ENCODE measurements around the gene STAT4.
A peak's percentile ranks its signal among the peaks of the same experiment; 100 is the strongest.

The STAT4 gene

DNA sequence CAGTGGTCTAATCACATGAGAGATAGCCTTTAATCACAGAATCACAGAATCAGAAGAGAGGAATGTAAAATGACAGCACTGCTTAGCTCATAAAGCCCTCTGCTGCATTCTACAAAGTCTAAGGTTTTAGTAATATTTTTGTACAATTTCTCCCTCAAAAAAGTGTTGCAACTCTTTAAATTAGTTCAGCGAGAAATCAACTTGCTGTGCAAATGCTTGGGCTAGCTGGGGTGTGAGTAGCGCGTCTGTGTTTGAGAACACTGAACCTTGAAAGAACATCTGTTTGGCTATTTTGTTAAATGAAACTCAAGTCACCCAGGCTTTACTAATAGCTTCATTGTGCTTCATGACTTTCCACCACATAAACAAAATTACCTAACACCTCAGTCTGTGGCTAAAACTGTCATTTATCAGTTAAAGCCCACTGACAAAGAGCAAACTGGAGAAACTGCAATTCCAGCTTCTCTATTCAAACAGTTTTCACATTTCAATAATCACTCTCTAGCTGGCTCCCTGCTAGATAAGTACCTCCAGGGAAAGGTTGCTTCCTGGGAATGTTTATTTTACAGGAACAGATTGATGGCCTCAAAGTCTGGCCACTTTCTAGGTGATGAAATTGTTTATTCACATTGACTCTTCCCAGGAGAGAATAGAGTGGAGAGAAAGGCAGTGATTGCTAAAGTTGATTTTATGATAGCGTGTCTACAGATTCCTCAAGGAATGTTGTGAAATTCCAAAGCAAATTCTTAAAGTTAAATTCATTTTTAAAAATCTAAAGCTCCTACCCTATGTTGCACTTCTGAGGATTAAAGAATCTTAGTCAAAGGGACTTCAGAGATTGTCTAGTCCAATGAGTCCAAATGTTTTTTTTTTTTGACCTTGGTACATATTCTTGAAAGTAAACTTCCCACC lies 100.8 kb downstream of the STAT4 start:
- no peak for DNase-seq

GRCh38 chr2:191048073-191048472 lies 102.7 kb downstream of the STAT4 start:
- no peak for DNase-seq

DNA sequence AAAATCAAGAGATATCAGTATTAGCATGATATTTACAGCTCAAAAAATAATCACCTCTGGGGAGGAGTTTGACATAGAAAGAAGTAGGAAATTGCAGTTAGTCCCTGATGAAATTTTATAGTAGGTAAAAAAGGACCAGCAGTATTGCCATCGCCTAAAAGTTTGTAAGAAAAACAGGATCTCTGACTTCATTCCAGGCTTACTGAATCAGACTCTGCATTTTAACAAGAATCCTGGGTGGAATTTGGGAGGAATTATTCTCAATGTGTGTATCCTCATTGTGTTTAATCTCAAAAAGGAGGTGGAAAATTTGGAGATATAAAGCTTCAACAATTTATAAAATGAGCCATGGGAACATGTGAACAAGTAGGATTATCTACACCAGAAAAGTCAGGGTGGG lies 105.7 kb downstream of the STAT4 start:
- DNase-seq, result no peak

DNA sequence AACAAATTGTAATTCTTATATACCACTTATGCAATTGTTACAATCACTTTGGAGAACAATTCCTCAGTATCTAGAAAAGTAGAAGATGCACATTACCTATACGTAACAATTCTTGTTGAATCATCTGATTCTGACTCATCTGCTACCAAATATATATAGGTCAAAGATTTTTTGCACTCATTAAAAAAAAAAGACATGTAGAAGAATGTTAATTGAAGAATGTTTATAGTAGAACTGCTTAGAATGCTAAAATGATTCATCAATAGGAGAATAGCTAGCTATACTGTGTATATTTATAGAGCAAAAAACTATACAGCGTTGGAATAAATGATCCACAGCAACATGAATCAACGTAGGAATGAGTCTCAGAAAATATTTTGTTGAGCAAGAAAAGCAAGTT lies 107.4 kb downstream of the STAT4 start:
- DNase-seq, result no peak

GRCh38 chr2:191041418-191042161 lies 109.2 kb downstream of the STAT4 start:
- no peak for DNase-seq

DNA sequence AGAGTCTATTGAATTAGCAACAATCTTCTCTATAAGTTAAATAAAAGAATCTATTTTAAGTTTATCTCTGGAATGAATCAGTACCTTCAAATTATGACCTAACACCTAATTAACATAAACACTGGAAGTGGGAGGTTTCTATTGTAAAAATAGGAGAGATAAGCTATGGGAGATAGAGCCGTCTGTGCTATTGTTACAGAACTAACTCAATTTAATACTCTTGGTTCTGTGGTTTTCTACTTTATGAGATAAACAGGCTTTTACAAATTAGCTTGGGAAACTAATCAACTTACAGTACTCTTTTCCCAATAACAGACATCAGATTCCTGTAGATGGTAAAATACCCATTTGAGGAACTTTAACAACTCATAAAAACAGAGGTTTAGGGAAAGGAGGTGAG lies 111.2 kb downstream of the STAT4 start:
- no peak for DNase-seq

- DNase-seq, result no peak
Observed at GRCh38 chr2:191038741-191039140, 112.1 kb downstream of the STAT4 start.

- no peak for DNase-seq
Observed at GRCh38 chr2:191038241-191038725, 112.5 kb downstream of the STAT4 start.

DNA sequence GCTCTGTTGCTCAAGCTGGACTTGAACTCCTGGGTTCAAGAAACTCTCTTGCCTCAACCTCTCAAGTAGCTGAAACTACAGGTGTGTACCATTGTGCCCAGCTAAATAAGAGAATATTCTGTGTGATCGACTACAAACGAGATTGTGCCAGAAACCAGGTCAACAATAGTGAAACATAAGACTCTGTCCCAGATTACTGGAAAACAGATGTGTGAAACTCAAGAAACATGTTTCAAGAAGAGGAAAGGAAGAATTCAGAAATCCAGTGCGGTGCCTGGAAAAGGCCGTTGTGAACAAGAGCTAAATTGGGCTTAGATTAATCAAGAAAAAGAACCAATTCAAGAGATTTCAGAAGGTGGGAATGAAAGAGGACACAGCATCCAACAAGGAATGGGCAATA lies 113.4 kb downstream of the STAT4 start:
- no peak for DNase-seq

GRCh38 chr2:191036363-191036762 lies 114.4 kb downstream of the STAT4 start:
- DNase-seq, result no peak

DNA sequence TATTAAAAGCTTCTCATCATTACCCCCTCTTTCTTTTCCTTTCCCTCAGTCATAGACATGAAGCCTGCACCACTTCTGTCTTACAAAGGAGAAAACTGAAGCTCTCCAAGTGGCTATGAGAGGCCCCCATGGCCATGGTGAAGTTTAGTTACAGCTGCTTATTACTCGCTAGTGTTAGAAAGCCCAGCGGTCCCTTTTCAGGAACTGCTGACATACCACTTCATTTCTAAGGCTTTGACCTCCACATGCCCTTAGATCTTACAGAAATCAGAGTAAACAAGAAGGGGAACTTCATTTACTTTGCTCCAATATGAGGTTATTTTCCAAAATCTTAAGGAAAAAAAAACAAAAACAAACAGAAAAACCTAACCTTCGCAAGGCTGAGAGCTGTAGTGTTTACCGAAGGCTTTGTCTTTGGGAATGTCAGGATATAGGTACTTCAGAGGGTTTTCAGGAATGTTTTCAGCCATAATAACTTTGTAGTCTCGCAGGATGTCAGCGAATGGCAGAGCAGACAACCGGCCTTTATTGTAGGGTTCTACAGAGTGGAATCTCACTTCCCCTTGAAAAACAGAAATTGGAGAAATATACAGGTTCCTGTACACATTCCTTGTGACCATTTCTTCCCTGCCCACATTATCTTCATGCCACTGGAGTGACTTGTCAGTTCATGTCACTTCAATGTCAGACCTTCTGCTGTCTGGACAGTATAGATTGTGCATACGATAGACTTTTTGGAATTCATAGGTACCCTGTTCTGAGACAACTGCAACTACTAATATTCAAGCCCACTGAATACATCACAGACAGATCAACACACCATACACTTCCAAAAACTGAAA lies 118.0 kb downstream of the STAT4 start:
- no peak for DNase-seq

- DNase-seq, result no peak
Observed at GRCh38 chr2:191031256-191031655, 119.5 kb downstream of the STAT4 start.

DNA sequence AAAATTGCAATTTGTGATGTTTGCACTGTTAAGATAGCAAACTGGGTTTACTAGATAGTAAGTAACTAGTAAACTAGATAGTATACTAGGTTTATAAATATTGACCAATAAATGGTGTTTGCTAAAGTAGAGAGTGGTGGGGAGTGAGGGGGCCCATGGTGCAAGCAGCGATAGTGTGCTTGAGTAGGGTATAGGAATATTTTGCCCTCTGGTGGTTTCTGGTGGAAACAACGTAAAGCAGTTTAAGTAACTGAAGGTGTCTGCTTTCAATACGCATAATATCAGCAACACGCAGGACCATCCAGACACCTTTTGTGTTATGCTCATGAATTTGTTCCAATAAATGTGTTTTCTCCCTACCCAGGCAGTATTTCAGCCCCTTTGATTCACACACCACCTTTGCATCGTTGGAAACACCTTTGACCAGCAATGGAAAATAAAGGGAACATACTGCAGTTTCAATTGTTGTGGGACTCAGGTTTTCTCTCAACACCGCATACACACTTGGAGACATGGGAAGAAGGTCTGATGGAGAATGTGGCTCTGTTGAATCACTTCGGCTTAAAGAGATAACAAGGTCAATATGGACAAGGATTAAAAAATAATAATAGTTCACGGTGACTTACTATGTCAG lies 120.2 kb downstream of the STAT4 start:
- peak in 1 of 58 donors; percentile 12 for DNase-seq

GRCh38 chr2:191029280-191029950 lies 121.4 kb downstream of the STAT4 start:
- no peak for DNase-seq

DNA sequence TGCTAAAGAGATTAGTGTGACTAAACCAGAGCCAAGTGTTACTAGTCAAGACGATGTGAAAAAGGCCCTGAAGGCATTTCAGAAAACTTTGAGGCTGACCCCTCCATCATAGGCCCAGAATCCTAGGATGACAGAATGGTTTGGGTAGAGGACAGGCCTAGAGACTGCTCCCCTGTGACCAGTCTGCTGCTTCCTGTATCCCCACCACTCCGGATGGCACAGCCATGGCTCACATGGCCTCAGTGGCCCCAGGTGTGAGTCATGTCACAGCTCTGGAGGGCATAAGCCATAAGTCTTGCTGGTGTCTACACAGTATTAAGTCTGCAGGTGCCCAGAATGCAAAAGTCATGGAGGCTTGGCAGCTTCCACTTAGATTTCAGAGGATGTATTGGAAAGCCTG lies 124.4 kb downstream of the STAT4 start:
- DNase-seq, result no peak

DNA sequence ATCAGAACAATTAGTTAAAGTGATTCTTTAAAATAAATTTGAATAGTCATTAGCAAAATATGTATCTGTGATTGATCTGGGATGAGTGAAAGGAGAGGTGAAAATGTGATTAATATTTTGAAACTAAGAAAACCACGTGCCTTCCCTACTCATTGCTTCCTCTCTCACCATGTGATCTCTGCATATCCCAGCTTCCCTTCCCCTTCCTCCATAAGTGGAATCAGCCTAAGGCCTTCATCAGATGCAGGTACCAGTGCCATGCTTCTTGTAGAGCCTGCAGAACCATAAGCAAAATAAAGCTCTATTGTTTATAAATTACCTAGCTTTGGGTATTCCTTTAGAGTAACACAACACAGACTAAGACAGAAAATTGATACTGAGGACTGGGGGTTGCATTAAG lies 125.7 kb downstream of the STAT4 start:
- DNase-seq, result no peak

- DNase-seq, result no peak
Observed at GRCh38 chr2:191023235-191023679, 127.5 kb downstream of the STAT4 start.

GRCh38 chr2:191020742-191021381 lies 129.9 kb downstream of the STAT4 start:
- peak in 8 of 58 donors; percentile 43 to 67 (median 50) for DNase-seq

DNA sequence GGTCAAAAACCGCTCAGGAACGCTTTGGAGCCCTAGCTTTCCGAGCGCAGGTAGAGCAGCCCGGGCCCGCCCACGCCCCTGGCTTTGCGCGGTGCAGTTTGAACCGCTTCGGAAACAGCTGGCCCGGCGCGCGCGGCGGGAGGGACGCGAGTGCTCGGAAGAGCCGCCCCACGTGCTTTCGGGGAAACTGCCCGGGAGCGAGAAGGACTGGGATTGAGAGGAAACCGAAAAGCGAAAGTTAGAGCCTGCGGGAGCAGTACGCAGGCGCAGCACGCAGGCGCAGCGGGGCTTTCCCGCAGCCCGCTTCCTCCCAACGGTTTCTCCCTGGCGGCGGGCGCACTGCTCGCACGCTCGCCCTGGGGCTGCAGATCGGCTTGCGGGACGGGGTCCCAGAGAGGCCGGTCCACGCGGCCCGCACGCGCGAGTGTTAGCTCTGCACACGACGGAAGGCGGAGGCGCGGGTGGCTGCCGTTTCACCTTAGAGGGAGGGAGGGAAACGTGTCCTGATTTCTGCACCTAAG lies 130.5 kb downstream of the STAT4 start:
- peak; percentile 41 to 98 (median 91) for DNase-seq
